Measurements from ENCODE around the gene USP7. TPM values are rescaled to one million over a fixed set of nuclear protein-coding genes. Genes with fewer than 3 reads are reported as not detected.
A peak's percentile ranks its signal among the peaks of the same experiment; 100 is the strongest.

The USP7 gene
- polyA plus RNA-seq, 1 experiment, result 17.2 TPM

DNA sequence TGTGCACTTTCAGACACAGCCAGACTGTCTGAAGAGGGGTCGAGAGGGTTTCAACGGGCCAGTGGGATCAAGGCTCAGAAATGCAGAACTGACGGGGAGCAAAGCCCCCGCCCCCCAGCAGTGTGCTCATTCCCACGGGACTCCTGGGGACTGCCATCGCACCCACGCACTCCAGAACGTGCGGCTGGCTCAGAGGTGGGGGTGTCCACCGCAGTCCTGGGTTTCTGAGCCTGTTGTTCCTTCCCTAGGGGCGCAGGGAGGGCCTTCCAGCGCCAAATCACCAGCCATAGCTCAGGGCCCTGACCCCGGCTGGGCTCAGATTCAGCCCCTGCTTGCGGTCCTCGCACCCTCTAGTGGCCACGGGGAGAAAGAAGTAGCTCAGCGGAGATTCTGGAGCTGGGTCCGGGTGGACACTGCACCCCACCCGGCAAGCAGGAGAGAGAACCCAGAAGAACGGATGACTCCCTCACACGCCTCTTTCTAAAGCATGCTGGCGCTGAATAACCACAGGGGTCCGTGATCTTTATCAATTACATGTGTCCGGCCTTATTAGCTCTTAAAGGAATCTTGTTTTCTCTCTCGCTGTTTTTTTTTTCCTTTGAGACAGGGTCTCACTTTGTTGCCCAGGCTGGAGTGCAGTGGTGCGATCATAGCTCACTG lies 45.0 kb upstream of the USP7 start:
- peak overlapping the region; percentile 6; the same call in 1 of the 2 replicates for H3K4me3 ChIP-seq (ENCODE audit: low read depth, low read length)
- DNase-seq (ENCODE audit: low read depth), result no peak
- 0 out of 2 replicates have a peak, but pooled peaks cover 3% of the 10 kb centered on the region for H3K27me3 ChIP-seq (ENCODE audit: control insufficient read depth, insufficient read depth, low read length)
- CTCF ChIA-PET, result interaction anchor here (0.5 to 3.0 kb wide), 43 partner anchors 8 to 1567 kb away, joined by 3 to 29 read pairs (median 5); partner anchors contain the start of gene LITAFD
- TF ChIP-seq, protein P1, sequence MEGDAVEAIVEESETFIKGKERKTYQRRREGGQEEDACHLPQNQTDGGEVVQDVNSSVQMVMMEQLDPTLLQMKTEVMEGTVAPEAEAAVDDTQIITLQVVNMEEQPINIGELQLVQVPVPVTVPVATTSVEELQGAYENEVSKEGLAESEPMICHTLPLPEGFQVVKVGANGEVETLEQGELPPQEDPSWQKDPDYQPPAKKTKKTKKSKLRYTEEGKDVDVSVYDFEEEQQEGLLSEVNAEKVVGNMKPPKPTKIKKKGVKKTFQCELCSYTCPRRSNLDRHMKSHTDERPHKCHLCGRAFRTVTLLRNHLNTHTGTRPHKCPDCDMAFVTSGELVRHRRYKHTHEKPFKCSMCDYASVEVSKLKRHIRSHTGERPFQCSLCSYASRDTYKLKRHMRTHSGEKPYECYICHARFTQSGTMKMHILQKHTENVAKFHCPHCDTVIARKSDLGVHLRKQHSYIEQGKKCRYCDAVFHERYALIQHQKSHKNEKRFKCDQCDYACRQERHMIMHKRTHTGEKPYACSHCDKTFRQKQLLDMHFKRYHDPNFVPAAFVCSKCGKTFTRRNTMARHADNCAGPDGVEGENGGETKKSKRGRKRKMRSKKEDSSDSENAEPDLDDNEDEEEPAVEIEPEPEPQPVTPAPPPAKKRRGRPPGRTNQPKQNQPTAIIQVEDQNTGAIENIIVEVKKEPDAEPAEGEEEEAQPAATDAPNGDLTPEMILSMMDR (IDR thresholded peaks at IDR 0.05; ENCODE audit: insufficient read depth, low read depth, low read length), result peak; percentile 97
- no peaks in the 10 kb centered on the region for H3K36me3 ChIP-seq (ENCODE audit: control insufficient read depth, insufficient read depth, low read length)
- POLR2A ChIA-PET, result interaction anchor here (0.5 to 0.6 kb wide), 2 partner anchors 91 to 140 kb away, joined by 4 to 5 read pairs; partner anchors contain the start of gene CARHSP1

DNA sequence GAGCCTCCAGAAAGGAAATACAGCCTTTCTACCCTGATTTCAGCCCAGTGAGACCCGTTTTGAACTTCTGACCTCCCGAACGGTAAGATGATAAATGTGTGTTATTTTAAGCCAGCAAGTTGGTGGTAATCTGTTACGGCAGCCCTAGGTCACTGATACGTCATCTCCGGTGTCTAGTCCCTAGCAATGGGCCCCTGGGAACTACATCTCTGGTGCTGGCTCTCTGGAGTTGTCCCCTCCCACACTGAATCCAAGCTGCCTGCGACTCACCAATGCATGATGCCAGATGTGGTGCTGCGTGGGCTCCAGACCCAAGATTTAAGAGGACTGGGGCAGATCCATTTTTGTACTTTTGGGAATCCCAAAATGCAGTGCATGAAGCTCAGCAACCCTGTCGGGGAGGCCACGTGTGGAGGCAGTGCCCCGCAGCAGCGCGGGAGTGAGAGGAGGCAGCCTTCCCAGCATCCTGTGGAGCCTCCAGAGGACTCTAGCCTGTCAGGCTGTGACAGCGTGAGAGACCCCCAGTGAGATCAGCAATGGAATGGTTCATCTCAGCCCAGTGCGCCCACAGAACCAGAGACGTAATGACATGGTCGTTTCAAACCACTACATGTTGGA lies 43.6 kb upstream of the USP7 start:
- H3K36me3 ChIP-seq (ENCODE audit: control insufficient read depth, insufficient read depth, low read length), result no peaks in the 10 kb centered on the region
- H3K4me3 ChIP-seq (ENCODE audit: low read depth, low read length), result no peak overlapping the region
- CTCF ChIA-PET, result interaction anchor here (0.9 to 3.0 kb wide), 7 partner anchors 8 to 440 kb away, joined by 3 to 29 read pairs (median 6); no protein-coding TSS in a partner anchor
- POLR2A ChIA-PET, result no interaction called here
- no peak for DNase-seq (ENCODE audit: low read depth)
- H3K27me3 ChIP-seq (ENCODE audit: control insufficient read depth, insufficient read depth, low read length), result no peaks in the 10 kb centered on the region
- TF ChIP-seq, protein P1 (IDR thresholded peaks at IDR 0.05; ENCODE audit: insufficient read depth, low read depth, low read length), result no peak

DNA sequence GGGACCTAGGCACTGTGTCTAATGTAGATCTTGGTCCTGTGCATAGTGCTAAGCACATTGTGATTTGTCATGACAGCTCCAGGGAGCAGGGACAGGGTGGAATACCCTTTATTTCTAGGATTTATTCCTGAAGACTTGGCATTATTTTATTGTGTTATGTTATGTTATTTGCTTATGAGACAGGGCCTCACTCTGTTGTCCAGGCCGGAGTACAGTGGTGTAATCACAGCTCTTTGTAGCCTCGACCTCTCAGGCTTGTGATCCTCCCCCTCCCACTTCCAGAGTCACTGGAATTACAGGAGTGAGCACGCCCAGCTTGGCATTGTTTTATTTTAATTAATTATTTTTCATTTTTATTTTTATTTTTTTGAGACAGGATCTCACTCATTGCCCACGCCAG lies 40.5 kb upstream of the USP7 start:
- POLR2A ChIA-PET, result no interaction called here
- CTCF ChIA-PET, result interaction anchor here (0.5 to 1.4 kb wide), 2 partner anchors 10 to 28 kb away, joined by 3 to 7 read pairs; no protein-coding TSS in a partner anchor
- TF ChIP-seq, protein P1 (IDR thresholded peaks at IDR 0.05; ENCODE audit: insufficient read depth, low read depth, low read length), result no peak
- no peak for DNase-seq (ENCODE audit: low read depth)
- Histone ChIP-seq H3K36me3 (ENCODE audit: control insufficient read depth, insufficient read depth, low read length) (no peaks in the 10 kb centered on the region), H3K4me3 (ENCODE audit: low read depth, low read length) (no peak overlapping the region), H3K27me3 (ENCODE audit: control insufficient read depth, insufficient read depth, low read length) (no peaks in the 10 kb centered on the region)

DNA sequence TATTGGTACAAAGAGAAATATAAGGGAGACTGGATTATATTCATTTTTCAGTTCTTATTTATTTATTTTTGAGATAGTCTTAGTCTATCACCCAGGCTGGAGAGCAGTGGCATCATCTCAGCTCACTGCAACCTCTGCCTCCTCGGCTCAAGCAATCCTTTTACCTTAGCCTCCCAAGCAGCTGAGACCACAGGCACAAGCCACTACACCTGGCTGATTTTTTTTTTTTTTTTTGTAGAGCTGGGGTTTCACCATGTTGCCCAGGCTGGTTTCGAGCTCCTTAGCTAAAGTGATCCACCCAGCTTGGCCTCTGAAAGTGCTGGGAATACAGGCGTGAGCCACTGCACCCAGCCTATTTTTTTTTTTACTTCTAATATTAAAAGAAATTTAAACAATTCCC lies 40.1 kb upstream of the USP7 start:
- POLR2A ChIA-PET, result interaction anchor here (0.6 kb wide), 1 partner anchor 13 kb away, joined by 4 read pairs; no protein-coding TSS in a partner anchor

More for the DNA sequence above, 40.1 kb upstream of the USP7 start:
- Histone ChIP-seq H3K27me3 (ENCODE audit: control insufficient read depth, insufficient read depth, low read length) (no peaks in the 10 kb centered on the region), H3K36me3 (ENCODE audit: control insufficient read depth, insufficient read depth, low read length) (no peaks in the 10 kb centered on the region), H3K4me3 (ENCODE audit: low read depth, low read length) (no peak overlapping the region)
- CTCF ChIA-PET, result interaction anchor here (1.4 to 1.5 kb wide), 2 partner anchors 10 to 18 kb away, joined by 4 to 7 read pairs; no protein-coding TSS in a partner anchor
- DNase-seq (ENCODE audit: low read depth), result no peak
- TF ChIP-seq, protein P1 (IDR thresholded peaks at IDR 0.05; ENCODE audit: insufficient read depth, low read depth, low read length), result no peak
